Progenitor cell of endocrine pancreas (in vitro differentiated cells): ENCODE data around the gene PTPN4. TPM values are rescaled to one million over a fixed set of nuclear protein-coding genes. Genes with fewer than 3 reads are reported as not detected.
A peak's percentile ranks its signal among the peaks of the same experiment; 100 is the strongest.

Experiments used
- DNase-seq: peaks from one replicate; pipeline ENCODE4 v3.0.0; 2021; ENCODE audit warnings: low spot score; ENCODE audit not compliant: unreplicated experiment
- H3K27ac Mint-ChIP-seq: 2 replicates; pipeline ENCODE4 v1.8.0; 2021; ENCODE audit warnings: mild to moderate bottlenecking, moderate library complexity, mixed read lengths
- H3K27me3 Mint-ChIP-seq: 2 replicates; pipeline ENCODE4 v1.8.0; 2021; ENCODE audit warnings: mixed read lengths
- H3K36me3 Mint-ChIP-seq: 2 replicates; pipeline ENCODE4 v1.8.0; 2022; ENCODE audit warnings: mixed read lengths; ENCODE audit not compliant: insufficient read depth
- H3K4me1 Mint-ChIP-seq: 2 replicates; pipeline ENCODE4 v1.8.0; 2021; ENCODE audit warnings: low read depth, mixed read lengths
- H3K4me3 Mint-ChIP-seq: 2 replicates; pipeline ENCODE4 v1.8.0; 2021; ENCODE audit warnings: low read depth, mild to moderate bottlenecking, moderate library complexity, mixed read lengths
- H3K9me3 Mint-ChIP-seq: 2 replicates; pipeline ENCODE4 v1.8.0; 2021; ENCODE audit warnings: low read depth, mixed read lengths
- total RNA-seq: library from RNA; stranded (reverse); gene quantifications from 2 replicates; pipeline ENCODE4 v1.2.1, GENCODE V29; 2021
- TF ChIP-seq, protein P1 (sequence below): fragments of 200-600 bp; sonication (generic); IDR thresholded peaks from one replicate; pipeline ENCODE4 v1.5.0; 2021; ENCODE audit warnings: antibody characterized with exemption, mild to moderate bottlenecking; ENCODE audit not compliant: unreplicated experiment

The PTPN4 gene
- total RNA-seq, 1 donor from 2014 or later: 59.1 TPM

DNA sequence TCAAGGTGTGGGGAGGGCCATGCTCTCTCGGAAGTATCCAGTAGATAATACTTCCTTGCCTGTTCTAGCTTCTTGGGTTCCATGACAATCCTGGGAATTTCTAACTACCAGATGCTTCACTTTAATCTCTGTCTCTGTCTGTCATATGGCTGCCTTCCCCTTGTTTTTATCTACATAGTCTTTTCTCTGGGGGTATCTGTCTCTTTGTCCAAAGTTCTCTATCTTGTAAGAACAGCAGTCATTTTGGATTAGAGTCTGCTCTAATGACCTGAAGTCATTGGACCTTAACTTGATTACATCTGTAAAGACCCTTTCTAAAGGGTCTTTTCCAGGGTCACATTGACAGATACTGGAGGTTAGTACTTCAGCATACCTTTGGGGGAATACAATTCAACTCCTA lies 241.7 kb downstream of the PTPN4 start:
- no peaks in the 10 kb centered on the region for H3K27me3 Mint-ChIP-seq
- TF ChIP-seq, protein P1, sequence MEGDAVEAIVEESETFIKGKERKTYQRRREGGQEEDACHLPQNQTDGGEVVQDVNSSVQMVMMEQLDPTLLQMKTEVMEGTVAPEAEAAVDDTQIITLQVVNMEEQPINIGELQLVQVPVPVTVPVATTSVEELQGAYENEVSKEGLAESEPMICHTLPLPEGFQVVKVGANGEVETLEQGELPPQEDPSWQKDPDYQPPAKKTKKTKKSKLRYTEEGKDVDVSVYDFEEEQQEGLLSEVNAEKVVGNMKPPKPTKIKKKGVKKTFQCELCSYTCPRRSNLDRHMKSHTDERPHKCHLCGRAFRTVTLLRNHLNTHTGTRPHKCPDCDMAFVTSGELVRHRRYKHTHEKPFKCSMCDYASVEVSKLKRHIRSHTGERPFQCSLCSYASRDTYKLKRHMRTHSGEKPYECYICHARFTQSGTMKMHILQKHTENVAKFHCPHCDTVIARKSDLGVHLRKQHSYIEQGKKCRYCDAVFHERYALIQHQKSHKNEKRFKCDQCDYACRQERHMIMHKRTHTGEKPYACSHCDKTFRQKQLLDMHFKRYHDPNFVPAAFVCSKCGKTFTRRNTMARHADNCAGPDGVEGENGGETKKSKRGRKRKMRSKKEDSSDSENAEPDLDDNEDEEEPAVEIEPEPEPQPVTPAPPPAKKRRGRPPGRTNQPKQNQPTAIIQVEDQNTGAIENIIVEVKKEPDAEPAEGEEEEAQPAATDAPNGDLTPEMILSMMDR: no peak
- H3K4me3 Mint-ChIP-seq: no peak overlapping the region
- no peak overlapping the region for H3K27ac Mint-ChIP-seq
- no peaks in the 10 kb centered on the region for H3K4me1 Mint-ChIP-seq
- no peaks in the 10 kb centered on the region for H3K36me3 Mint-ChIP-seq
- no peak for DNase-seq
- peaks cover 3% of the 10 kb centered on the region for H3K9me3 Mint-ChIP-seq

DNA sequence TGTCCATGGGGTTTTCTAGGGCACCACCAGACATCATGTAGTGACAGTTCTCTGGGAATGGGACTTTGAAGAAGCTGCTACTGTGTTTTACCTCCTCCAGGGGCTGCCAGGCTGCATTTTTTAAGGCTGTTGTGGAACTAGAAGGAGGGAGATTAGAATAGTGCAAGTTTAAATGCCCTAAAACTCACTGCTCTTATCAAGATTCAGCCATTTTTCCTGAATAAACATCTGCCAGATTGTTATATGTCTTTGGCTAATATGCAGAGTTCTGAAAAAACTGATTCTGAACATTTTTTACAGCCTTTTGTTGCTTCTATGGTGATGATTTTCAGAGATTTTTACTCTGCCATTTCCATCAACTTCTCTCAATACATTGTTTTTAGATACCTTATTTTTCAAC lies 244.5 kb downstream of the PTPN4 start:
- H3K27ac Mint-ChIP-seq: no peak overlapping the region
- H3K9me3 Mint-ChIP-seq: no peaks in the 10 kb centered on the region
- DNase-seq: no peak
- H3K4me3 Mint-ChIP-seq: no peak overlapping the region
- H3K36me3 Mint-ChIP-seq: no peaks in the 10 kb centered on the region
- H3K4me1 Mint-ChIP-seq: no peaks in the 10 kb centered on the region
- H3K27me3 Mint-ChIP-seq: no peaks in the 10 kb centered on the region
- TF ChIP-seq, protein P1: no peak

DNA sequence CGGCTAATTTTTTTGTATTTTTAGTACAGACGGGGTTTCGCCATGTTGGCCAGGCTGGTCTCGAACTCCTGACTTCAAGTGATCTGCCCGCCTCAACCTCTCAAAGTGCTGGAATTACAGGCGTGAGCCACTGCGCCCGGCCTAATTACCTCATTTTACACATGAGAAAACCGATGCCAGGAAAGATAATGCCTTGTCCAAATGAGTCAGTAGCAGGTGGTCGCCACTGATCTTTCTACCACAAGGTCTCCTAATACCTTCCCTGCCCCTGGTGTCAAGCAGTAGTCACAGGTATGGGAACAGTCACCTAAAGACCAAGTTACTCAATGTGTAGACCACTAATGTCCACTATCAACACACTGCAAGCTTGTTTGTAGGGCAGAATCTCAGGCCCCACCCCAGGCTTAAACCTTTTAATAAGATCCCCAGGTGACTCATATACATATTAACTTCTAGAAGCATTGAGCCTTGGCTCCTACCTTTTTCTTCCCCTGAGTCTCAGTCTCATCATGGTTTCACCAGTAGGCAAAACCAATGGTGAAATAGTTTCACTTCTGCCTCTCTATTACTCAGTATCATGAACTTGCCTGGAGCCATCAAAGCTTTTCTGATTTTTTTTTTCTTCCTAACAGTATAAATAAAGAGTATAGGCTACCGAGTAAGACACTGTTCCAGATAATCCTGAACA lies 246.3 kb downstream of the PTPN4 start:
- Mint-ChIP-seq H3K4me3 (no peak overlapping the region), H3K36me3 (no peaks in the 10 kb centered on the region), H3K27ac (no peak overlapping the region), H3K4me1 (no peaks in the 10 kb centered on the region), H3K27me3 (no peaks in the 10 kb centered on the region), H3K9me3 (no peaks in the 10 kb centered on the region)
- TF ChIP-seq, protein P1: no peak
- no peak for DNase-seq

DNA sequence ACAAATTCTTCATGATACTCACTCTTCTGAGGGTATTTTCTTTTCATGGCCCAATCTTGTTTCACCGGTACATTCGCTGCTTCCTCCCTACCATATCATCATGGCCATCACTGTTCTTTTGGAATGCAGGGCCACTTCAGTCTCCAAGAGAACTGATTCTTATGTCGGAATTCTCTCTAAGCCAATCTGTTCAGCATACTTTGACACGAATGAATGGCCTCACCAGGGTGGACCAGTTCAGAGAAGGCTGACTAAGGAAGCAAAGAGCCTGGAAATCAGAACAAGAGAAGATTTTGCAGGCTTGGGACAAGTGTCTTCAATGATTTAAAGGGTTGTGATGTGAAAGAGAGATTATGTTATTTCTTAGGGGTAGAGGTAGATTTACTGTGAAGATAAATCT lies 248.1 kb downstream of the PTPN4 start:
- H3K9me3 Mint-ChIP-seq: peaks cover 5% of the 10 kb centered on the region
- no peak overlapping the region for H3K4me3 Mint-ChIP-seq
- no peaks in the 10 kb centered on the region for H3K27me3 Mint-ChIP-seq
- TF ChIP-seq, protein P1: no peak
- peaks cover 6% of the 10 kb centered on the region for H3K4me1 Mint-ChIP-seq
- H3K27ac Mint-ChIP-seq: no peak overlapping the region
- no peaks in the 10 kb centered on the region for H3K36me3 Mint-ChIP-seq
- no peak for DNase-seq

DNA sequence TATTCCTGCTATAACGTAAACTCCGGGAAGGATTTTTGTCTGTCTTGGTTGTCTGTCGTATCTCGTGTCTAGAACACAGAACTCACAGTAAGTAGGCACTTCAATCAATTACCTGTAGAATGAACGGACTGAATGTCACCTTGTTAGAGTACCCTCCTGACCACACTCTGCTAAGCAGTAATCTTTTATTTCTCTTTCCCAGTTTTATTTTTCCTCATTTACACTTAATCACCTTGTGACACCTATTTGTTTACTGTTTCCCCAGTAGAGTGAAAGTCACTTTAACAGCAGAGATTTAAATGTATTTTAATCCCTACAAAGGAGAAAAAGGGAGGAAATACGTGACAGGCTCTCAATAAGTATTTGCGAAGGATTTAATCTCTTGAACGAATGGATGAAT lies 252.6 kb downstream of the PTPN4 start:
- Mint-ChIP-seq H3K27ac (peak overlapping the region; percentile 92), H3K4me1 (peaks cover 18% of the 10 kb centered on the region), H3K9me3 (peaks cover 19% of the 10 kb centered on the region), H3K36me3 (peaks cover 18% of the 10 kb centered on the region), H3K4me3 (peak overlapping the region; percentile 95), H3K27me3 (no peaks in the 10 kb centered on the region)
- DNase-seq: no peak
- TF ChIP-seq, protein P1: no peak
